CD8-positive, alpha-beta memory T cell (primary cell): Measurements from ENCODE around the gene LCOR. TPM values are rescaled to one million over a fixed set of nuclear protein-coding genes. Genes with fewer than 3 reads are reported as not detected.

ENCODE experiments used
- CTCF ChIA-PET: fragments of 350-600 bp; sonication (Branson Sonifier 250); formaldehyde crosslinking; loops from one replicate; lab custom pipeline; 2021; ENCODE audit warnings: antibody characterized with exemption; lab: Charles Lee
- POLR2A ChIA-PET: fragments of 350-600 bp; sonication (Branson Sonifier 250); formaldehyde crosslinking; loops from one replicate; lab custom pipeline; 2021; ENCODE audit warnings: antibody characterized with exemption; lab: Charles Lee
- DNase-seq, 5 donors: peaks; one replicate each; pipeline versions ENCODE4 v3.0.0 to v3.0.0-alpha.2; 2020 to 2022; ENCODE audit warnings: mixed read lengths in 1 of 5
- H3K27ac ChIP-seq: one replicate; pipeline ENCODE4 v1.7.0; 2013; ENCODE audit warnings: low read depth, mild to moderate bottlenecking, low read length, moderate library complexity
- H3K27me3 ChIP-seq: 2 replicates; pipeline ENCODE4 v1.7.0; 2013; ENCODE audit warnings: low read length, mild to moderate bottlenecking; ENCODE audit not compliant: insufficient read depth, poor library complexity, severe bottlenecking
- H3K36me3 ChIP-seq: 2 replicates; pipeline ENCODE4 v1.7.0; 2013; ENCODE audit warnings: mild to moderate bottlenecking, low read length, moderate library complexity; ENCODE audit not compliant: insufficient read depth
- H3K4me1 ChIP-seq: 2 replicates; pipeline ENCODE4 v1.7.0; 2013; ENCODE audit warnings: mild to moderate bottlenecking, low read length, moderate library complexity; ENCODE audit not compliant: insufficient read depth
- H3K4me3 ChIP-seq: 2 replicates; pipeline ENCODE4 v1.7.0; 2013; ENCODE audit warnings: mild to moderate bottlenecking, low read length
- H3K9me3 ChIP-seq: 2 replicates; pipeline ENCODE4 v1.7.0; 2013; ENCODE audit warnings: mild to moderate bottlenecking, low read length
- H3K27ac Mint-ChIP-seq, 8 donors: one replicate each; pipeline ENCODE4 v1.8.0; 2020 to 2021; ENCODE audit warnings: mixed read lengths in 8 of 8, mild to moderate bottlenecking in 6 of 8, inconsistent platforms in 3 of 8, moderate library complexity in 3 of 8
- H3K27me3 Mint-ChIP-seq, 2 donors: one replicate each; pipeline ENCODE4 v1.8.0; 2020 to 2021; ENCODE audit warnings: mixed read lengths in 2 of 2, mild to moderate bottlenecking in 1 of 2, moderate library complexity in 1 of 2
- H3K36me3 Mint-ChIP-seq, 3 donors: one replicate each; pipeline ENCODE4 v1.8.0; 2020 to 2021; ENCODE audit warnings: mixed read lengths in 3 of 3, inconsistent platforms in 1 of 3, mild to moderate bottlenecking in 1 of 3
- H3K4me1 Mint-ChIP-seq, 3 donors: one replicate each; pipeline ENCODE4 v1.8.0; 2020 to 2021; ENCODE audit warnings: mixed read lengths in 3 of 3, inconsistent platforms in 1 of 3, mild to moderate bottlenecking in 1 of 3
- H3K4me3 Mint-ChIP-seq, 7 donors: one replicate each; pipeline ENCODE4 v1.8.0; 2020 to 2021; ENCODE audit warnings: mixed read lengths in 7 of 7, mild to moderate bottlenecking in 6 of 7, moderate library complexity in 4 of 7, inconsistent platforms in 2 of 7
- H3K9me3 Mint-ChIP-seq, 5 donors: one replicate each; pipeline ENCODE4 v1.8.0; 2020 to 2022; ENCODE audit warnings: mixed read lengths in 5 of 5, mild to moderate bottlenecking in 3 of 5, moderate library complexity in 2 of 5, inconsistent platforms in 1 of 5
- polyA plus RNA-seq: library from polyadenylated mRNA; unstranded; fragments of 300-500 nt; fragmentation: Illumina TruSeq; gene quantifications from one replicate; pipeline ENCODE4 v1.2.3, GENCODE V29; 2021
- total RNA-seq, 2 experiments: library from RNA; stranded (reverse); gene quantifications; one replicate each; pipeline ENCODE4 v1.2.3, GENCODE V29; 2021

The LCOR gene
- total and polyA plus RNA-seq, 3 experiments from 2014 or later: 20.3 to 26.1 (median 20.8) TPM

DNA sequence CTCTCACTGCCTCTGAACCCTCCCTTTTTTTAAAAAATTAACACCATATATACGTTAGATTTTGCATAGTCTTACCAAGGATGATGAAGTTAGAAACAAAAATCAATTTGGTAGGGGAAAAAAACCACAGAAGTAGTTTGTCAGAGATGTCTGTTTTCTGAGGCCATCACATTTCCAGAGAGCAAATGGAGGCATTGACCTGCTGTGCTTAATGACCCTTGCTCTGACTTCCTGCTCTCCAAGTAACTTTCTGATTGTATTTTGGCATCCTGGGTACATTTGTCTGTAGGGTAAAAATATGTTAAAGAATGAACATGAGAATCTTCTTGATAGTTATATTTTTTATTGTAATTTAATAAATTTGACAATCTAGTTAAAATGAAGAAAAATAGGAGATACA lies 140.2 kb downstream of the LCOR start:
- H3K27ac Mint-ChIP-seq: no peak overlapping the region
- no peaks in the 10 kb centered on the region for H3K4me1 ChIP-seq
- ChIA-PET CTCF (no interaction called here), POLR2A (no interaction called here)
- H3K4me1 Mint-ChIP-seq: peaks cover 0 to 2% (median 2%) of the 10 kb centered on the region in 3 donors
- no peak overlapping the region for H3K27ac ChIP-seq
- H3K9me3 Mint-ChIP-seq: no peaks in the 10 kb centered on the region
- H3K27me3 ChIP-seq: no peaks in the 10 kb centered on the region
- no peaks in the 10 kb centered on the region for H3K36me3 ChIP-seq
- no peaks in the 10 kb centered on the region for H3K9me3 ChIP-seq
- DNase-seq: no peak
- H3K4me3 ChIP-seq: no peak overlapping the region
- peaks cover 0 to 10% (median 4%) of the 10 kb centered on the region in 3 donors for H3K36me3 Mint-ChIP-seq
- no peak overlapping the region for H3K4me3 Mint-ChIP-seq
- H3K27me3 Mint-ChIP-seq: no peaks in the 10 kb centered on the region

DNA sequence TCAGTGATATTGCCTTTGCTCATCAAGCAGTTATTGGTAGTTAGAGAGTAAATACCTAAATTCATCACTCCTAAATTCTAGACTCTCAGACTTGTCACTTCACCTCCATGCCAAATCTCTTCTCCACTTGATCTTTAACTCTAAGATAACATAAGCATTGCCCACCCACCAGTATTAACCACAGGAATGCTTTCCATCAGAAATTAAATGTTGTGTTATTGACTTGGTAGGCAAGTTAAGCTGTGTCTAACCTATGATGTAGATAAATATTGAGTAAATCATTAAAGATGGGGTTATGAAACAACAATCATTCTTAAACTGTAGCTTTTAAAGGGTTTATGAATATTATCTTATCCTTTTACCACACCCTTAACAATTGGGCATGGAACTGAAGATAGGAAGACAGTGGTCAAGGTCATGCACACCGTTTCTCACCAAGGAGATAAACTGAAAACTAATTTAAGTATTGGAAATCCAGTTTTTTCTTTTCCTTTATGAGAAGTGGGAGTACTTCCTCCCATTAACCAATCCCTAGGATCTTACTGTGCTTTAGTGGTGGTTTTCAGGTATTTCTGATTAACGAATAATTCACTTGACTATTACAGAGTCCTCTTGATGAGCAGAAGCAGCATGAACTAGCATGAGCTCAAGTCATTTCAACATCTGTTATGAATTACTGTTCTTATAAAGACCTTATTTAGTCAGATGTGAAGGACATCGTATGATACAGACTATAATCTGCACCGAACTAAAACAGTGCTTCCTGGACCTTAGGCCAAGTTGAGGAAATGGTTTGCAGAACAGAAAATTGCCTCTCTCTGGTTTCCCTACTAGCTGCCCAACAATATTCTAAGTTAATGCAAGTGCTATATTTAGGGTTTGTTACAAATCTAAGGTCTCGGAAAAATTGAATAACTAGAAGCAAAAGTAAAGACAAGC lies 142.0 kb downstream of the LCOR start:
- peaks cover 3 to 10% (median 7%) of the 10 kb centered on the region in 3 donors for H3K36me3 Mint-ChIP-seq
- POLR2A ChIA-PET: no interaction called here
- no peak overlapping the region for H3K4me3 ChIP-seq

DNA sequence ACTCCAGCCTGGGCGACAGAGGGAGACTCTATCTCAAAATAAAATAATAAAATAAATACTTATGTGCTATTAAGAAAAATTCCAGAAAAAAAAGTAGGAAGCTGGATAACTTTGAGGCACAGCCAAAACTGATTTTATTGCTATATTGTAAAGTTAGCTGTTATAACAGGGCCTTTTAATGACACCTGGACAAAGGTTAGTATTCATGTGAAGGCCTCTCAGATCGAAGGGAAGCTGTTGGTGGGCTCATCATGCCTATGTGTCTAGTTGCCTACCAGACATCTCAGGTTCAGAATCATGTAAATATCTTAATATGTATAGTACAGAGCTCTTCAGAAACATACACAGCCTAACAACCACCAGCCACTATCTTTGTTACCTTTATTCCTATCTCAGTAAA lies 143.0 kb downstream of the LCOR start:
- H3K27me3 Mint-ChIP-seq: no peaks in the 10 kb centered on the region
- no peaks in the 10 kb centered on the region for H3K4me1 ChIP-seq
- H3K4me1 Mint-ChIP-seq: no peaks in the 10 kb centered on the region
- no peak overlapping the region for H3K4me3 ChIP-seq
- no peak for DNase-seq
- no peaks in the 10 kb centered on the region for H3K9me3 Mint-ChIP-seq
- no peak overlapping the region for H3K27ac ChIP-seq
- peak overlapping the region in 1 of 8 donors; percentile 65 for H3K27ac Mint-ChIP-seq
- H3K27me3 ChIP-seq: no peaks in the 10 kb centered on the region
- ChIA-PET POLR2A (no interaction called here), CTCF (interaction anchor here (1.0 kb wide), 1 partner anchor 62 kb away, joined by 4 read pairs; no protein-coding TSS in a partner anchor)
- H3K9me3 ChIP-seq: no peaks in the 10 kb centered on the region
- H3K4me3 Mint-ChIP-seq: no peak overlapping the region
- H3K36me3 ChIP-seq: no peaks in the 10 kb centered on the region
- peaks cover 3 to 12% (median 5%) of the 10 kb centered on the region in 3 donors for H3K36me3 Mint-ChIP-seq

More for the DNA sequence above, 142.0 kb downstream of the LCOR start:
- H3K4me3 Mint-ChIP-seq: no peak overlapping the region
- H3K27ac Mint-ChIP-seq: no peak overlapping the region
- Histone ChIP-seq H3K9me3 (no peaks in the 10 kb centered on the region), H3K27me3 (no peaks in the 10 kb centered on the region), H3K36me3 (no peaks in the 10 kb centered on the region), H3K27ac (no peak overlapping the region), H3K4me1 (no peaks in the 10 kb centered on the region)
- no peaks in the 10 kb centered on the region for H3K9me3 Mint-ChIP-seq
- CTCF ChIA-PET: interaction anchor here (1.0 to 1.2 kb wide), 3 partner anchors 8 to 63 kb away, joined by 3 to 4 read pairs (median 3); no protein-coding TSS in a partner anchor
- H3K27me3 Mint-ChIP-seq: no peaks in the 10 kb centered on the region
- no peak for DNase-seq
- peaks cover 0 to 2% (median 0%) of the 10 kb centered on the region in 3 donors for H3K4me1 Mint-ChIP-seq

DNA sequence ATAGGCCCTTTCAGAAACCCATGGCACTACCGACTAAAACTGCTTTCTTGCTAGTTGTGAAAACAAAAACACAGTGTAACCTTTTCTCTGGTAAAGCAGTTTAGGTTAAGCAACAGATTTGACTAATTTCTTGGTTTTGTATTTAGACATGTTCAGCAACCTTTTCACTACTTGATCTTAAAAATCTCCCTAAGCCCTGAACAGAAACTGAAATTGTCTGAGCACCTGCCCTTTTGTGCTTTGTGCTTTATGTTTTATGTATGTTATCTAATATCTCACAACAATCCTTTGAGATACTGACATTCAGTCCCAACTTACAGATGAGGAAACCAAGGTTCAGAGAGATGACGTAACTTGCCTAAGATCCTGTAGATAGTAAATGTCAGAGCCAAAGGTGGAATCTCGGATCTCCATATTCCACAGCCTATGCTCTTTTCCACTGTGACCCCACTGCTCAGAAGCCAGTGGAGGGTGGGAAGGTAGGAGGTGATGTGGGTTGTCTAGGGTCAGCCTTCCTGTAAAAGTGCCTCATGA lies 146.6 kb downstream of the LCOR start:
- Histone ChIP-seq H3K4me3 (no peak overlapping the region), H3K4me1 (no peaks in the 10 kb centered on the region), H3K9me3 (no peaks in the 10 kb centered on the region), H3K27me3 (no peaks in the 10 kb centered on the region), H3K27ac (no peak overlapping the region), H3K36me3 (peaks cover 16% of the 10 kb centered on the region)
- Mint-ChIP-seq H3K9me3 (no peaks in the 10 kb centered on the region), H3K36me3 (peaks cover 14 to 35% (median 16%) of the 10 kb centered on the region in 3 donors), H3K4me3 (no peak overlapping the region), H3K4me1 (no peaks in the 10 kb centered on the region), H3K27ac (no peak overlapping the region), H3K27me3 (no peaks in the 10 kb centered on the region)
- no peak for DNase-seq
- POLR2A ChIA-PET: no interaction called here
- CTCF ChIA-PET: no interaction called here

DNA sequence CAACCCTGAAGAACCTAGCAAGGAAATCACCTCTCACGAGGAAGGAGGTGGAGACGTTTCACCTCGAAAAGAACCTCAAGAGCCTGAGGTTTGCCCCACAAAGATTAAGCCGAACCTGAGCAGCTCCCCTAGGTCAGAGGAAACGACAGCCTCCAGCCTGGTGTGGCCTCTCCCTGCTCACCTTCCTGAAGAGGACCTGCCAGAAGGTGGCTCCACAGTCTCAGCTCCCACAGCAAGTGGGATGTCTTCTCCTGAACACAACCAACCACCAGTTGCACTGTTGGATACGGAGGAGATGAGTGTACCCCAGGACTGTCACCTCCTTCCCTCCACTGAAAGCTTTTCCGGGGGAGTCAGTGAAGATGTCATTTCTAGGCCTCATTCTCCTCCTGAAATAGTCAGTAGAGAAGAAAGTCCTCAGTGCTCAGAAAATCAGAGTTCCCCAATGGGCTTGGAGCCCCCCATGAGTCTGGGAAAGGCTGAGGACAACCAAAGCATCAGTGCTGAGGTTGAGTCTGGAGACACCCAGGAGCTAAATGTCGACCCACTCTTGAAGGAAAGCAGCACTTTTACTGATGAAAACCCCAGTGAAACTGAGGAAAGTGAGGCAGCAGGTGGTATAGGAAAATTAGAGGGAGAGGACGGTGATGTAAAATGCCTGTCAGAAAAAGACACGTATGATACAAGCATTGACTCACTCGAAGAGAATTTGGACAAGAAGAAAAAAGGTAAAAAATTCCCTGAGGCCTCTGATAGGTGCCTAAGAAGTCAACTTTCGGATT lies 150.2 kb downstream of the LCOR start:
- no peak overlapping the region for H3K4me3 Mint-ChIP-seq
- H3K27ac ChIP-seq: no peak overlapping the region
- H3K27ac Mint-ChIP-seq: no peak overlapping the region
- peaks cover 11 to 33% (median 16%) of the 10 kb centered on the region in 3 donors for H3K36me3 Mint-ChIP-seq
- CTCF ChIA-PET: interaction anchor here (1.4 kb wide), 1 partner anchor 8 kb away, joined by 3 read pairs; no protein-coding TSS in a partner anchor
- H3K27me3 Mint-ChIP-seq: no peaks in the 10 kb centered on the region
- peaks cover 16% of the 10 kb centered on the region for H3K36me3 ChIP-seq
- H3K9me3 ChIP-seq: no peaks in the 10 kb centered on the region
- DNase-seq: no peak
- no peaks in the 10 kb centered on the region for H3K9me3 Mint-ChIP-seq
- H3K4me1 Mint-ChIP-seq: peaks cover 2 to 6% (median 3%) of the 10 kb centered on the region in 3 donors
- no peaks in the 10 kb centered on the region for H3K27me3 ChIP-seq
- H3K4me3 ChIP-seq: no peak overlapping the region
- POLR2A ChIA-PET: no interaction called here
- H3K4me1 ChIP-seq: no peaks in the 10 kb centered on the region

DNA sequence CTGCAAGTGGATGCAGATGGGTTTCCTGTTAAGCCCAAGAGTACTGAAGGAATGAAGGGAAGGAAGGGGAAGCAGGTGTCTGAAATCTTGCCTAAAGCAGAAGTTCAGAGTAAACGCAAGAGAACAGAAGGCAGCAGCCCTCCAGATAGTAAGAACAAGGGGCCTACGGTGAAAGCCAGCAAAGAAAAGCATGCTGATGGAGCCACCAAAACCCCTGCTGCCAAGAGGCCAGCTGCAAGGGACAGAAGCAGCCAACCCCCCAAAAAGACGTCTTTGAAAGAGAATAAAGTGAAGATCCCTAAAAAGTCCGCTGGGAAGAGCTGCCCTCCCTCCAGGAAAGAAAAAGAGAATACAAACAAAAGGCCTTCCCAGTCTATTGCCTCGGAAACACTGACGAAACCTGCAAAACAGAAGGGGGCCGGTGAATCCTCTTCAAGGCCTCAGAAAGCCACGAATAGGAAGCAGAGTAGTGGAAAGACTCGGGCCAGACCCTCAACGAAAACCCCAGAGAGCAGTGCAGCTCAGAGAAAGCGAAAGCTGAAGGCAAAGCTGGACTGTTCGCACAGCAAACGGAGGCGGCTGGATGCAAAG lies 152.5 kb downstream of the LCOR start:
- peaks cover 2 to 6% (median 3%) of the 10 kb centered on the region in 3 donors for H3K4me1 Mint-ChIP-seq
- H3K27me3 ChIP-seq: no peaks in the 10 kb centered on the region
- DNase-seq: no peak
- peak overlapping the region in 1 of 7 donors; percentile 30 for H3K4me3 Mint-ChIP-seq
- H3K27ac ChIP-seq: no peak overlapping the region
- H3K9me3 ChIP-seq: no peaks in the 10 kb centered on the region
- no peaks in the 10 kb centered on the region for H3K4me1 ChIP-seq
- H3K9me3 Mint-ChIP-seq: no peaks in the 10 kb centered on the region
- peaks cover 16% of the 10 kb centered on the region for H3K36me3 ChIP-seq
- CTCF ChIA-PET: no interaction called here
- H3K27me3 Mint-ChIP-seq: no peaks in the 10 kb centered on the region
- POLR2A ChIA-PET: no interaction called here
- H3K36me3 Mint-ChIP-seq: peaks cover 13 to 27% (median 13%) of the 10 kb centered on the region in 3 donors
- H3K27ac Mint-ChIP-seq: peak overlapping the region in 3 of 8 donors; percentile 9 to 64 (median 47)
- no peak overlapping the region for H3K4me3 ChIP-seq

DNA sequence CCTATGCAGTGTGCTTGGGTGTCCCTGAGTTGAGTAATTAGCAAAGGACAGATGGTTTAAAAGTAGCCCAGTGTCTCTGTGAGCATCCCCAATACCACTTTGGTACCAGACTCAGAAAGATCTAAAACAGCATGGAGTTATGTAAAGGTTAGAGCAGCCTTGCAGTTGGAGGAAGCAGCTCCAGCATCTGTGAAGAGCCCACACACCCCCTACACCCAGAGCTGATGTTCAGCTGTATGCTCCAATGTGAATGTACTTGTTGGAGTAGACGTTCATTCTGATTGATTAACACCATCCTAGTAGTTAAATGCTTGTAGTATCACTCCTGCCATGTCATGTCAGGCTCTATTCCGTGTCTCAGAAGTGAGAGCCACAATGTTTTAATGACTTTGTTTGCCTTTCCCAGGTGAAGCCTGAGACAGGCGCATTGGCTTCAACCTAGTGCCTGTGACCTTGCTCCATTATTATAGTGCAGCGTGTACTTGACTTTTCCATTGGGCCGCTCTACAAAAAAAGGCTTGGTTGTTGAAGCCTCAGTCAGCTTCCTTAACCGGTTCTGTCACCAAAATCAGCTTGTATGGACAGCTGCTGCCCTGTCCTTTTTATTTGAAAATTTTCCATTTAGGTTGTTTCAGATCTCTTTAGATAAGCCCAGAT lies 154.2 kb downstream of the LCOR start:
- no peak for DNase-seq
- ChIA-PET CTCF (no interaction called here), POLR2A (no interaction called here)
- H3K27me3 ChIP-seq: no peaks in the 10 kb centered on the region
- no peaks in the 10 kb centered on the region for H3K27me3 Mint-ChIP-seq
- H3K36me3 Mint-ChIP-seq: peaks cover 6 to 18% (median 8%) of the 10 kb centered on the region in 3 donors
- peaks cover 2 to 6% (median 6%) of the 10 kb centered on the region in 3 donors for H3K4me1 Mint-ChIP-seq
- no peak overlapping the region for H3K27ac Mint-ChIP-seq
- no peaks in the 10 kb centered on the region for H3K9me3 Mint-ChIP-seq
- H3K9me3 ChIP-seq: no peaks in the 10 kb centered on the region
- H3K4me3 ChIP-seq: no peak overlapping the region
- no peaks in the 10 kb centered on the region for H3K4me1 ChIP-seq
- no peak overlapping the region for H3K27ac ChIP-seq
- H3K4me3 Mint-ChIP-seq: no peak overlapping the region
- H3K36me3 ChIP-seq: peaks cover 11% of the 10 kb centered on the region
